ENCODE measurements around the gene OR51V1.

DNA sequence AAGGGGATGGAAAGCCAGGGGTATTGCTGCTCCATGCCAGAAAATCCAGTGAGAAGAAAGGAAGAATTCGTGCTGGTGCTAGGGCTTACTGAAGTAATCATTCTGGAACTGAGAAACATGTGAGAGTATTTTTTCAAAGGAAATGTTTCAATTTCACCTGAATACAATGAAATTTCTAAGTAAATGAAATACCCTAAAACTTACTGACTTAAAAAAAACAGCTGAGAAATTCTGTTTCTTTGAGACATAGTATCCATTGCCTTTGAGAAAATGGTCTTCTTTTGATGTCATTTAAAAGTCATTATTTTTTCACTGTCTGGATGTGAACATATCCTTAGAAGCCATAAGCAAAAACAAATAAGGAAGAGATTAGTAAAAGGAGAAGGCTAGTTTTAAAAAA, at the start of gene OR51V1:
- TF ChIP-seq, protein P1, sequence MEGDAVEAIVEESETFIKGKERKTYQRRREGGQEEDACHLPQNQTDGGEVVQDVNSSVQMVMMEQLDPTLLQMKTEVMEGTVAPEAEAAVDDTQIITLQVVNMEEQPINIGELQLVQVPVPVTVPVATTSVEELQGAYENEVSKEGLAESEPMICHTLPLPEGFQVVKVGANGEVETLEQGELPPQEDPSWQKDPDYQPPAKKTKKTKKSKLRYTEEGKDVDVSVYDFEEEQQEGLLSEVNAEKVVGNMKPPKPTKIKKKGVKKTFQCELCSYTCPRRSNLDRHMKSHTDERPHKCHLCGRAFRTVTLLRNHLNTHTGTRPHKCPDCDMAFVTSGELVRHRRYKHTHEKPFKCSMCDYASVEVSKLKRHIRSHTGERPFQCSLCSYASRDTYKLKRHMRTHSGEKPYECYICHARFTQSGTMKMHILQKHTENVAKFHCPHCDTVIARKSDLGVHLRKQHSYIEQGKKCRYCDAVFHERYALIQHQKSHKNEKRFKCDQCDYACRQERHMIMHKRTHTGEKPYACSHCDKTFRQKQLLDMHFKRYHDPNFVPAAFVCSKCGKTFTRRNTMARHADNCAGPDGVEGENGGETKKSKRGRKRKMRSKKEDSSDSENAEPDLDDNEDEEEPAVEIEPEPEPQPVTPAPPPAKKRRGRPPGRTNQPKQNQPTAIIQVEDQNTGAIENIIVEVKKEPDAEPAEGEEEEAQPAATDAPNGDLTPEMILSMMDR (IDR thresholded peaks at IDR 0.05): no peak
- TF ChIP-seq POLR2A (IDR thresholded peaks at IDR 0.05): no peak
